Stimulated activated CD8-positive, alpha-beta memory T cell treated with anti-CD3 and anti-CD28 coated beads, Interleukin-12 subunit alpha, Interleukin-12 subunit beta, amount 100 ng/mL, for 24 hours (primary cell): Measurements from ENCODE around the gene MAP1S.
"Not testable (repeated sequence)": the region's sequence is repeated elsewhere in the genome, so short reads cannot be mapped to it uniquely, and the experiment has no call there.

Source experiments
- DNase-seq: peaks from one replicate; pipeline ENCODE4 v3.0.0-alpha.2; 2020; ENCODE audit errors: extremely low read depth

Gene MAP1S

GRCh38 chr19:17765069-17765618 lies 45.9 kb downstream of the MAP1S start:
- no peak for DNase-seq

- DNase-seq: no peak
Observed at GRCh38 chr19:17766543-17767131, 47.4 kb downstream of the MAP1S start.

- DNase-seq: no peak
Observed at GRCh38 chr19:17767559-17767958, 48.3 kb downstream of the MAP1S start.

- DNase-seq: no peak
Observed at GRCh38 chr19:17770613-17771012, 51.3 kb downstream of the MAP1S start.

GRCh38 chr19:17772172-17772571 lies 52.9 kb downstream of the MAP1S start:
- no peak for DNase-seq

- no peak for DNase-seq
Observed at GRCh38 chr19:17775245-17775927, 56.1 kb downstream of the MAP1S start.

- no peak for DNase-seq
Observed at GRCh38 chr19:17775991-17776803, 56.9 kb downstream of the MAP1S start.

- DNase-seq: not testable (repeated sequence)
Observed at GRCh38 chr19:17777840-17778239, 58.6 kb downstream of the MAP1S start.

- DNase-seq: no peak
Observed at GRCh38 chr19:17778251-17778967, 59.1 kb downstream of the MAP1S start.

- no peak for DNase-seq
Observed at GRCh38 chr19:17778968-17779929, 60.0 kb downstream of the MAP1S start.

- DNase-seq: no peak
Observed at GRCh38 chr19:17780781-17781180, 61.5 kb downstream of the MAP1S start.

- not testable (repeated sequence) for DNase-seq
Observed at GRCh38 chr19:17783721-17784120, 64.4 kb downstream of the MAP1S start.
